PC-9 (cell line): ENCODE measurements around the gene AMPD1. TPM values are rescaled to one million over a fixed set of nuclear protein-coding genes. Genes with fewer than 3 reads are reported as not detected.
A peak's percentile ranks its signal among the peaks of the same experiment; 100 is the strongest.

Source experiments
- BruUV-seq: library from RNA; stranded (reverse); fragments of 400-500 nt; replicated peaks from 2 replicates; lab custom pipeline; 2021; lab: Mats Ljungman, UMichigan
- CTCF ChIA-PET: fragments of 300-600 bp; sonication (Branson Sonifier 250); formaldehyde crosslinking; loops from one replicate; lab custom pipeline; 2022; ENCODE audit warnings: antibody characterized with exemption; lab: Charles Lee
- POLR2A ChIA-PET: fragments of 300-600 bp; sonication (Branson Sonifier 250); formaldehyde crosslinking; loops from one replicate; lab custom pipeline; 2022; ENCODE audit warnings: antibody characterized with exemption; ENCODE audit not compliant: unreplicated experiment; lab: Charles Lee
- DNase-seq, 2 experiments: peaks; one replicate each; pipeline versions ENCODE4 v3.0.0 to v3.0.0-alpha.2; 2015 to 2022; ENCODE audit warnings: mixed read lengths in 1 of 2
- H2AFZ ChIP-seq: fragments of 200-600 bp; sonication (generic); 2 replicates; pipeline ENCODE4 v1.8.1; 2017; ENCODE audit warnings: antibody characterized with exemption
- H3F3A ChIP-seq: fragments of 200-600 bp; sonication (generic); 2 replicates; pipeline ENCODE4 v1.8.1; 2017; ENCODE audit warnings: antibody characterized with exemption, mild to moderate bottlenecking, low read depth; ENCODE audit not compliant: insufficient read depth
- H3K27ac ChIP-seq: fragments of 200-600 bp; sonication (generic); 2 replicates; pipeline ENCODE4 v1.6.1; 2016; ENCODE audit warnings: mixed run types
- H3K27me3 ChIP-seq: fragments of 200-600 bp; sonication (generic); 2 replicates; pipeline ENCODE4 v1.6.1; 2016; ENCODE audit warnings: low read depth, mixed run types; ENCODE audit not compliant: insufficient read depth
- H3K36me3 ChIP-seq: fragments of 200-600 bp; sonication (generic); 2 replicates; pipeline ENCODE4 v1.6.1; 2016; ENCODE audit warnings: low read depth, mixed run types
- H3K4me1 ChIP-seq: fragments of 200-600 bp; sonication (generic); replicated peaks from 2 replicates; pipeline ENCODE4 v1.6.1; 2016; ENCODE audit warnings: mixed run types; ENCODE audit not compliant: insufficient read depth
- H3K4me2 ChIP-seq: fragments of 200-600 bp; sonication (generic); 2 replicates; pipeline ENCODE4 v1.6.1; 2017; ENCODE audit warnings: mixed run types
- H3K4me3 ChIP-seq: fragments of 200-600 bp; sonication (generic); 2 replicates; pipeline ENCODE4 v1.6.1; 2016; ENCODE audit warnings: mixed run types
- H3K79me2 ChIP-seq: fragments of 200-600 bp; sonication (generic); 2 replicates; pipeline ENCODE4 v1.6.1; 2017; ENCODE audit warnings: low read depth, mixed run types
- H3K9me2 ChIP-seq: fragments of 200-600 bp; sonication (generic); 2 replicates; pipeline ENCODE4 v1.8.1; 2017; ENCODE audit warnings: mild to moderate bottlenecking; ENCODE audit not compliant: insufficient read depth
- H3K9me3 ChIP-seq: fragments of 200-600 bp; sonication (generic); 2 replicates; pipeline ENCODE4 v1.8.1; 2016; ENCODE audit warnings: low read depth; ENCODE audit not compliant: insufficient read depth
- H4K20me1 ChIP-seq: fragments of 200-600 bp; sonication (generic); 2 replicates; pipeline ENCODE4 v1.8.1; 2017; ENCODE audit not compliant: insufficient read depth
- CTCF ChIP-seq: fragments of 200-600 bp; sonication (generic); conservative IDR thresholded peaks from 2 replicates; pipeline ENCODE4 v1.6.1; 2017; ENCODE audit warnings: mixed run types, antibody characterized with exemption, mild to moderate bottlenecking, moderate library complexity
- EZH2 ChIP-seq: fragments of 200-600 bp; sonication (generic); IDR thresholded peaks from 2 replicates; pipeline ENCODE4 v1.8.0; 2017; ENCODE audit warnings: antibody characterized with exemption, low read depth
- intact Hi-C: fragments of 100-400 bp; cut with micrococcal nuclease; formaldehyde crosslinking; loops from one replicate; pipeline ENCODE4 v1.10.0; 2022; ENCODE audit not compliant: unreplicated experiment
- total RNA-seq: library from RNA; stranded (reverse); gene quantifications from 2 replicates; pipeline ENCODE4 v1.2.3, GENCODE V29; 2021

Gene AMPD1
- total RNA-seq, 1 experiment from 2014 or later = not detected

- H3K9me2 ChIP-seq = no peaks in the 10 kb centered on the region
- H2AFZ ChIP-seq = no peak overlapping the region
- POLR2A ChIA-PET = interaction anchor here (0.7 kb wide), 1 partner anchor 251 kb away, joined by 3 read pairs; no protein-coding TSS in a partner anchor
These were observed 2.4 kb downstream of the AMPD1 start for GRCh38 chr1:114692947-114693346.

GRCh38 chr1:114691061-114691460 is 4.3 kb downstream of the AMPD1 start:
- Histone ChIP-seq H3K4me3 (no peak overlapping the region), H3K9me3 (no peaks in the 10 kb centered on the region), H3K9me2 (no peaks in the 10 kb centered on the region), H4K20me1 (no peaks in the 10 kb centered on the region), H3K27me3 (0 out of 2 replicates have a peak, but pooled peaks cover 4% of the 10 kb centered on the region), H3F3A (no peaks in the 10 kb centered on the region), H3K36me3 (no peaks in the 10 kb centered on the region), H3K27ac (no peak overlapping the region), H3K4me1 (no peaks in the 10 kb centered on the region), H3K4me2 (no peak overlapping the region), H2AFZ (no peak overlapping the region), H3K79me2 (no peaks in the 10 kb centered on the region)
- BruUV-seq = no TSS peak
- no peak for TF ChIP-seq CTCF
- no peak for TF ChIP-seq EZH2
- DNase-seq = peak in 1 of 2 experiments; percentile 60
- ChIA-PET POLR2A (no interaction called here), CTCF (no interaction called here)
- intact Hi-C loops = no loop called here

More at GRCh38 chr1:114692947-114693346, 2.4 kb downstream of the AMPD1 start:
- DNase-seq = no peak
- no TSS peak for BruUV-seq
- no peak overlapping the region for H3K4me2 ChIP-seq
- H3K27ac ChIP-seq = no peak overlapping the region
- H3K4me3 ChIP-seq = no peak overlapping the region
- no peaks in the 10 kb centered on the region for H3K79me2 ChIP-seq
- H3K9me3 ChIP-seq = no peaks in the 10 kb centered on the region
- intact Hi-C loops = no loop called here
- no peaks in the 10 kb centered on the region for H3K4me1 ChIP-seq
- H3K36me3 ChIP-seq = no peaks in the 10 kb centered on the region
- no peaks in the 10 kb centered on the region for H3F3A ChIP-seq
- H3K27me3 ChIP-seq = no peaks in the 10 kb centered on the region
- TF ChIP-seq CTCF = no peak
- TF ChIP-seq EZH2 = no peak
- CTCF ChIA-PET = no interaction called here
- H4K20me1 ChIP-seq = no peaks in the 10 kb centered on the region

GRCh38 chr1:114690148-114690547 is 5.2 kb downstream of the AMPD1 start:
- Histone ChIP-seq H3K4me2 (no peak overlapping the region), H3K4me3 (no peak overlapping the region), H3K9me3 (no peaks in the 10 kb centered on the region), H3K27me3 (0 out of 2 replicates have a peak, but pooled peaks cover 4% of the 10 kb centered on the region), H3K4me1 (no peaks in the 10 kb centered on the region), H2AFZ (no peak overlapping the region), H3K27ac (no peak overlapping the region), H3K9me2 (no peaks in the 10 kb centered on the region), H4K20me1 (no peaks in the 10 kb centered on the region), H3K36me3 (no peaks in the 10 kb centered on the region), H3K79me2 (no peaks in the 10 kb centered on the region), H3F3A (no peaks in the 10 kb centered on the region)
- ChIA-PET CTCF (no interaction called here), POLR2A (no interaction called here)
- TF ChIP-seq CTCF (no peak), EZH2 (no peak)
- intact Hi-C loops = no loop called here
- no TSS peak for BruUV-seq
- DNase-seq = no peak
